Ascending aorta (tissue), 2 donors: ENCODE results near the gene TENT5C. TPM values are rescaled to one million over a fixed set of nuclear protein-coding genes. Genes with fewer than 3 reads are reported as not detected.

Experiments used
- DNase-seq, 2 donors: peaks; one replicate each; pipeline ENCODE4 v3.0.0-alpha.2; 2019; ENCODE audit warnings: low spot score in 2 of 2
- H3K27ac ChIP-seq, 2 donors: fragments of 200-600 bp; sonication (generic); one replicate each; pipeline ENCODE4 v1.5.1; 2016 to 2017; ENCODE audit warnings: mild to moderate bottlenecking in 1 of 2
- H3K27me3 ChIP-seq: fragments of 200-600 bp; sonication (generic); one replicate; pipeline ENCODE4 v1.5.1; 2017
- H3K36me3 ChIP-seq, 2 donors: fragments of 200-600 bp; sonication (generic); one replicate each; pipeline ENCODE4 v1.5.1; 2016
- H3K4me1 ChIP-seq, 2 donors: fragments of 200-600 bp; sonication (generic); one replicate each; pipeline ENCODE4 v1.5.1; 2016 to 2017; ENCODE audit warnings: mild to moderate bottlenecking in 1 of 2
- H3K4me3 ChIP-seq, 2 donors: fragments of 200-600 bp; sonication (generic); one replicate each; pipeline ENCODE4 v1.5.1; 2016 to 2017; ENCODE audit warnings: mild to moderate bottlenecking in 1 of 2
- H3K9me3 ChIP-seq, 2 donors: fragments of 200-600 bp; sonication (generic); one replicate each; pipeline ENCODE4 v1.5.1; 2016
- intact Hi-C: fragments of 100-400 bp; cut with DNase I; formaldehyde crosslinking; loops from one replicate; pipeline ENCODE4 v1.15.1; 2023
- total RNA-seq: library from RNA; depleted of rRNA; stranded (reverse); fragments of >200 nt; gene quantifications from one replicate; pipeline ENCODE4 v1.1.0, GENCODE V29; 2016
- TF ChIP-seq, protein P1 (sequence below), 3 experiments: fragments of 200-600 bp in 2 of 3; fragments of 450-650 bp in 1 of 3; sonication (generic) in 2 of 3; IDR thresholded peaks; one replicate each; pipeline ENCODE4 v1.5.1; 2016 to 2019; ENCODE audit warnings: antibody characterized with exemption in 3 of 3, mild to moderate bottlenecking in 1 of 3, moderate library complexity in 1 of 3

Gene TENT5C
- total RNA-seq, 1 donor from 2014 or later = 0.32 TPM

DNA sequence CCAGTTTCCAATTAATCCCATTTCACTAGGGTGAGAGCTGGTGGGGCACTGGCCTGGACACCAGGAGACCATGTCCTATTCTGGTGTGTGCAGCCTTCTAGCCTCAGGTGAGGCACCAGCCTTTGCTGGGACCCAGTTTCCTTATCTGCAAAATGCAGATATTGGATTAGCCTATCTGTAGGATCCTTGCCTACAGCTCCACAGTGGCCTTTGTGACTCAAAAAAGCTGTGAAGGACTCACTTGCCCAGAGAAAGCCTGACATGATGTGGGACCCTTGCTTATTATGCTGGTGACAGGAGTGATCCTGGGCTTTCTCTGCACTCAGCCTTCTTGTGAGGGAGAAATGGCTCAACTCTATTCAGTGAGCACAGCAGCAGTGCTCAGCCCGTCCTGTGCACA lies 32.3 kb downstream of the TENT5C start:
- DNase-seq = no peak
- intact Hi-C loops = no loop called here
- TF ChIP-seq, protein P1, sequence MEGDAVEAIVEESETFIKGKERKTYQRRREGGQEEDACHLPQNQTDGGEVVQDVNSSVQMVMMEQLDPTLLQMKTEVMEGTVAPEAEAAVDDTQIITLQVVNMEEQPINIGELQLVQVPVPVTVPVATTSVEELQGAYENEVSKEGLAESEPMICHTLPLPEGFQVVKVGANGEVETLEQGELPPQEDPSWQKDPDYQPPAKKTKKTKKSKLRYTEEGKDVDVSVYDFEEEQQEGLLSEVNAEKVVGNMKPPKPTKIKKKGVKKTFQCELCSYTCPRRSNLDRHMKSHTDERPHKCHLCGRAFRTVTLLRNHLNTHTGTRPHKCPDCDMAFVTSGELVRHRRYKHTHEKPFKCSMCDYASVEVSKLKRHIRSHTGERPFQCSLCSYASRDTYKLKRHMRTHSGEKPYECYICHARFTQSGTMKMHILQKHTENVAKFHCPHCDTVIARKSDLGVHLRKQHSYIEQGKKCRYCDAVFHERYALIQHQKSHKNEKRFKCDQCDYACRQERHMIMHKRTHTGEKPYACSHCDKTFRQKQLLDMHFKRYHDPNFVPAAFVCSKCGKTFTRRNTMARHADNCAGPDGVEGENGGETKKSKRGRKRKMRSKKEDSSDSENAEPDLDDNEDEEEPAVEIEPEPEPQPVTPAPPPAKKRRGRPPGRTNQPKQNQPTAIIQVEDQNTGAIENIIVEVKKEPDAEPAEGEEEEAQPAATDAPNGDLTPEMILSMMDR (IDR thresholded peaks at IDR 0.05) = no peak

DNA sequence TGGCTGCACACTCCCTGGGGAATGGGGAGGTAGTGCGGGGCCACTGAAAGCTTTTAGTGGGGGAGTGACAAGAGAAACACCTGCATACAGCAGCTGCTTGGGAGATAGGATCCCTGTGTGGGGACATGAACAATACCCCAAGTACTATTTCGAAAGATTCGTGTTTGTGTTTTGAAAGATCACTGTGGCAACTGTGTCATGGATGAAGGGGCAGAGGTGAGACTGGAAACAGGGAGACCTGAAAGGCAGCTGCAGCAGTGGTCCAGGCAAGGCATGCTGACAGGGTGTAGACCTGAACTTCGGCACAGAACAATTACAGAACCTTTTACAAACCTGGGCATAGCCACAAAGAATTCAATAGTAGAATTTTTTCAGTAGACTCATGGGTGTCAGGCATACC lies 32.9 kb downstream of the TENT5C start:
- intact Hi-C loops = no loop called here
- H3K27me3 ChIP-seq = no peaks in the 10 kb centered on the region
- H3K4me1 ChIP-seq = no peaks in the 10 kb centered on the region
- no peaks in the 10 kb centered on the region for H3K9me3 ChIP-seq
- no peak overlapping the region for H3K27ac ChIP-seq
- no peaks in the 10 kb centered on the region for H3K36me3 ChIP-seq
- DNase-seq = peak in 1 of 2 donors; percentile 49
- no peak overlapping the region for H3K4me3 ChIP-seq
- TF ChIP-seq, protein P1 (IDR thresholded peaks at IDR 0.05) = no peak

More for the DNA sequence above, 32.3 kb downstream of the TENT5C start:
- no peaks in the 10 kb centered on the region for H3K36me3 ChIP-seq
- no peak overlapping the region for H3K4me3 ChIP-seq
- H3K27me3 ChIP-seq = no peaks in the 10 kb centered on the region
- H3K9me3 ChIP-seq = no peaks in the 10 kb centered on the region
- peaks cover 0 to 5% of the 10 kb centered on the region in 2 donors for H3K4me1 ChIP-seq
- no peak overlapping the region for H3K27ac ChIP-seq

DNA sequence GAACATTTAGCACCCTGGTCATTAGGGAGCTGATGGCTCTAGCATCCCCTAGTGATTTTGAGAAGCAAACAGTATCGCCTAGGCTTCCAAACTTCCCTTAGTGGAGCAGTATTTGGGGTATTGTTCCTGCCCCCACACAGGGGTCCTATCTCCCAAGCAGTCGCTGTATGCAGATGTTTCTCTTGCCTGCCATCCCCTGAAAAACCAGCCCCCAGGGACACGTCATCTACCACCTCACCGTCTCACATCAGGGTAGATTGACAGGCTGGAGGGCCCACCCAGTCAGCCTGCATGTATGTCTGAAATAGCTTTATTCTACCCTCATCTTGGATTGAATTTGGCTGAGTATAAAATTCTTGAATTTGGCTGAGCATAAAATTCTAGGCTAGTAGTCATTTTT lies 33.9 kb downstream of the TENT5C start:
- no peaks in the 10 kb centered on the region for H3K9me3 ChIP-seq
- TF ChIP-seq, protein P1 (IDR thresholded peaks at IDR 0.05) = no peak
- intact Hi-C loops = no loop called here
- H3K4me3 ChIP-seq = no peak overlapping the region
- no peak overlapping the region for H3K27ac ChIP-seq
- H3K4me1 ChIP-seq = no peaks in the 10 kb centered on the region
- no peaks in the 10 kb centered on the region for H3K36me3 ChIP-seq
- peak in 1 of 2 donors; percentile 34 for DNase-seq
- no peaks in the 10 kb centered on the region for H3K27me3 ChIP-seq

GRCh38 chr1:117641536-117641935 lies 35.7 kb downstream of the TENT5C start:
- H3K4me3 ChIP-seq = no peak overlapping the region
- H3K36me3 ChIP-seq = no peaks in the 10 kb centered on the region
- DNase-seq = peak in 1 of 2 donors; percentile 35
- peaks cover 0 to 3% of the 10 kb centered on the region in 2 donors for H3K4me1 ChIP-seq
- no peak overlapping the region for H3K27ac ChIP-seq
- TF ChIP-seq, protein P1 (IDR thresholded peaks at IDR 0.05) = no peak
- H3K27me3 ChIP-seq = no peaks in the 10 kb centered on the region
- intact Hi-C loops = no loop called here
- H3K9me3 ChIP-seq = no peaks in the 10 kb centered on the region

DNA sequence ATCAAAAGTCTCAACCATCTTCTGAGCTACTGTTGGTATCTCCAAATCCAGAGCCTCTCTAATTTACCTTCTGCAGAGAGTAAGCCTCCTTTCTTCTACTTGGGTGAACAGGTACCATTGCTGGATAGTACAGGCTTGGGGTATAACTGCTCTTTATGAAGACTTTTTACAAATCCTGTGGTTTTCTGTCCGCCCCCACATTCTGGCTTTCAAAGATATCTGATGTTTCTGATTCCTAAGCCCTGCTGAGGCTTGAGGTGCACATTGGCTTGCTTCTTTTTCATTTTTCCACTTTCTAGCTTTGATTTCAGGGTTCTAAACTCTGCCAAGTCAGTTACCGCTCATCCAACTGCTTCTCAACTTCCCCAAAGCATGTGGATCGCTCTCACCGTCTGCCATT lies 37.1 kb downstream of the TENT5C start:
- no peaks in the 10 kb centered on the region for H3K9me3 ChIP-seq
- H3K36me3 ChIP-seq = no peaks in the 10 kb centered on the region
- no peak overlapping the region for H3K27ac ChIP-seq
- no peak overlapping the region for H3K4me3 ChIP-seq
- TF ChIP-seq, protein P1 (IDR thresholded peaks at IDR 0.05) = no peak
- H3K27me3 ChIP-seq = no peaks in the 10 kb centered on the region
- peaks cover 0 to 3% of the 10 kb centered on the region in 2 donors for H3K4me1 ChIP-seq
- peak in 1 of 2 donors; percentile 9 for DNase-seq
- intact Hi-C loops = no loop called here

DNA sequence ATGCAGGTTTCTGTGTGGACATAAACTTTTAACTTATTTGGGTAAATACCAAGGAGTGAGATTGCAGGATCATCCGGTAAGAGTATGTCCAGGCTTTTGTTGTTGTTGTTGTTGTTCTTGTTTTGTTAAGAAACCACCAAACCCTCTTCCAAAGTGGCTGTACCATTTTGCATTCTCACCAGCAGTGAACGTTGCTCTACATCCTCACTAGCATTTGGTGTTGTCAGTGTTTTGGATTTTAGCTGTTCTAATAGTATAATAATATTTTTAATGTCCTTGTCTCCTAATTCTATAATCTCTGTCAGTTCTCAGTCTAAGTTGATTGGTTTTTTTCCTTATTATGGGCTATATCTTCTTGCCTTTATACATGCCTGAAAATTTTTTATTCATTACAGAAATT lies 37.8 kb downstream of the TENT5C start:
- peaks cover 0 to 3% of the 10 kb centered on the region in 2 donors for H3K4me1 ChIP-seq
- no peak overlapping the region for H3K4me3 ChIP-seq
- H3K36me3 ChIP-seq = no peaks in the 10 kb centered on the region
- H3K27ac ChIP-seq = no peak overlapping the region
- H3K9me3 ChIP-seq = no peaks in the 10 kb centered on the region
- TF ChIP-seq, protein P1 (IDR thresholded peaks at IDR 0.05) = no peak
- intact Hi-C loops = no loop called here
- DNase-seq = no peak
- no peaks in the 10 kb centered on the region for H3K27me3 ChIP-seq
